ENCODE results near the gene CARM1.

CARM1 gene

DNA sequence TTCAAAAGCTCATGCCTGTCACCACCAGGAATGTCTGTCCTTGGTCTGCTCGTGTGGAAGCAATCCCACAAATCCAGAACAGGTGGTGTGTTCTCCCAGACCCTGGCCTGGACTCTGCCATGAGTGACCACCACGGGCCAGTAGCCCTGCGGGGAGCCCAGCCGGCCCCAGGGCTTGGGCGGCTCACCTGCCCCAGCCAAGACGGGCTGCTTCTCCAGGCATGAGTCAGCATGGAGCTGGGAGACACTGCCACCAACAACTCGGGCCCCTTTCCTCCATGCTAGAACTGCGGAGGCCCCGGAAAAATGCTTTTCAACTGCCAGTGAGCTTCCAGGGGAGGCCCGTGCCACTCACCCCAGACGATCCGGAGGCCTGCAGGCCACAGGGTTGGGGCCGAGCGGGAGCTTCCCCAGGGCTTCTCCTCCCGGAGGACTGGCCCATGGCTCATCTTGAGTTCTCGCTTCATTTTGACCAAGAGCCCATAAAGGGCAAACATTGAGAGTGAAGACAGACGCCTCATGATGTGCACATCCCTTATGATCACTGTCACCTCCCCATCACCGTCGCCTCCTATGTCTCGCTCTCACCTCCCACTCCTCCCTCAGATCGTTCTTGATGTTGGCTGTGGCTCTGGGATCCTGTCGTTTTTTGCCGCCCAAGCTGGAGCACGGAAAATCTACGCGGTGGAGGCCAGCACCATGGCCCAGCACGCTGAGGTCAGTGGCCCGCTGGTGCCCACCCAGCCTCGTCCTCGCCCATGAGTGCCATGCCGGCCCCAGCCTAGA is 40.4 kb downstream of the CARM1 start:
- DNase-seq: no peak

DNA sequence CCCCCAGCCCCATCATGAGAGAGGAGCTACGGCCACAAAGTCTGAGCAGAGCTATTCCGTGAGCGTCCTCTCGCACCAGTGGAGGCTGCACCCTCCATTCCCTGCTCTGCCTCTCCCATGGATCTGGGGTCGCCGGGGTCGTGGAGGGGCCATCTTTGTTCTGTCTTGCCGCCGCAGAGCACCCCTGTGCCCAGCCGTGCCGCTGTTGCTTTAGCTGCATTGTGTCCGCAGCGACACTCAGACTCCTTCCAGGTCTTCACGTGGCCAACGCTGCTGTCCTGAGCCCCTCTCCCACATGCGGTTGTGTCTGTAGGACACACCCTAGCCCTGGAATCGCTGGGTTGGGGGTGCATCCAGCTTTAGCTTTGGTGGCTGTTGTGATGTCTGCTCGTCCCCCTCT is 41.3 kb downstream of the CARM1 start:
- DNase-seq: no peak

DNA sequence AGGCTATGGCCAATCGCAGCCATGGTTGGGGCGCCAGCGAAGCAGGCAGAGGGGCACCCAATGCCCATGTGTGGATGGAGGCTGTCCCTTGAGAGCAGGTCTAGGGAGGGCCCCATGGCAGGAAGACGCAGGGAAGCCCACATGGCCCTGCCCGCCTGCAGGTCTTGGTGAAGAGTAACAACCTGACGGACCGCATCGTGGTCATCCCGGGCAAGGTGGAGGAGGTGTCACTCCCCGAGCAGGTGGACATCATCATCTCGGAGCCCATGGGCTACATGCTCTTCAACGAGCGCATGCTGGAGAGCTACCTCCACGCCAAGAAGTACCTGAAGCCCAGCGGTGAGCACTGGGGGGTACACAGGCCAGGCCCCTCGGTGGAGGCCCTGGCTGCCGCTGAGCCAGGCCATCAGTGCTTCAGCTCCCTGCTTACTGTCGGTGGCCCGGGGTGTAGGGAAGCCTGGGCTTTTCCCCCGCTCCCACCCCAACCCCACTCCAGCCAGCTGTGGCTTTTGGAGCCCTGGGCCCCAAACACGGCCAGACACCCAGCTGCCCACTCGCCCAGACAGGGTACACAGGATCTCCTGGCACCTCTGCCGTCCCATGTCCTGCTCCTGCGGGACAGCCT is 42.5 kb downstream of the CARM1 start:
- DNase-seq: no peak

DNA sequence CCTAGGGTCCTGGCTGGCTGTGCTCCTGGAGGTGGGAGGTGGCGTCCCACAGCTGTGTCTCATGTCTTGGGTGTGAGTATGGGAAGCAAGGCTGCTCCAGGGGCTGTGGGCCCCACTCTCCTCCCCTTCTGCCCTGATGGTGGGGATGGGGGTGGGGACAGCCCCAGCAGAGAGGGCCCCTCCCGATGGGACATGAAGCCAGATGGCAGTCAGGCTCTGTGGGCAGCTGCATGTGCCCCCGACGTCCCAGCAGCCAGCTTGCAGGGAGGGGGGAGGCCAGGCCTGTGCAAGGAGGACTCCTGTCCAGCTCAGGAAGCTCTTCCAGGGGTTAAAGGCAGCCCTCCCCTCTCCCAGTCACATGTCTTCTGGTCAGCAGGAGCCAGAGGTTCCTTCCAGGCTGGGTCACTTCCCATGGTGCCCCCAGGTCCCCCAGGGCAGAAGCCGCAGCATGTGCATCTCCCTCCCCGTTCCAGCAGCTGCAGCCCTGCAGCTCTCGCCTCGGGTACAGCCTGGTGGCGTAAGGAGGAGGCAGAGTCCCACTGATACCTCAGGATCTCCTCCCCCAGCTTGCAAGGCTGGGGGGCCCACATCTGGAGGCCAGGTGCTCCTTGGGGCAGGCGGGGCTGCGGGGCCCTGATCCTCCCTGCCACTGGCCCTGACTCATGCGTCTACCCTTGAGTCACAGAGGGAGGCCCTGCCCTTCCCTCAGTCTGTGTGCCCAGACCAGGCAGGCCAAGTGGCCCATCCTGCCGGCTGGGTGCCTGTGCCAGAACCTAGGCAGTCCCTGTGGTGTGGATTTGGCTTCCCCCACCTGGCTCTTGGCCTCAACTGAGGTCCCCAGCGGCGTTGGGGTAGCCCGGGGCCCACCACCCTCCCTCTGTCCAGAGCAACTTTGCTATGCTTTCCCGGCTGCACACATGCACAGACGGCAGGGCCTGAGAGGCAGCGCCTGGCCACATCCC is 44.1 kb downstream of the CARM1 start:
- DNase-seq: no peak

DNA sequence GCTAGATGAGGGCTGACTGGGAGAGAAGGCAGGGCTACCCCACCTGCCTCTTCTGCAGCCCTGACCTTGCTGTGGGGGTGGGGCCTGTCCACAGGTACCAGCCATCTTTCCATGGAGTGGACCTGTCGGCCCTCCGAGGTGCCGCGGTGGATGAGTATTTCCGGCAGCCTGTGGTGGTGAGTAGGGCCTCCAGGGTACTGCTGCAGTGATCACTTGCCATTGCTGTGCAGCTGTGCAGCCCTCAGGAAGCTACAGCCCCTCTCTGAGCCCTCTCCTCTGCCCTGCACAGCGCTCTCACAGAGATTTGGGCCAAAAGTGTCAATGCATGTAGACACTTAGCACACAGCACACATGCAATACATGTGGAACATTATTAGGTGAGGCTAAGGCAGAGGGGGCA is 45.2 kb downstream of the CARM1 start:
- DNase-seq: no peak

DNA sequence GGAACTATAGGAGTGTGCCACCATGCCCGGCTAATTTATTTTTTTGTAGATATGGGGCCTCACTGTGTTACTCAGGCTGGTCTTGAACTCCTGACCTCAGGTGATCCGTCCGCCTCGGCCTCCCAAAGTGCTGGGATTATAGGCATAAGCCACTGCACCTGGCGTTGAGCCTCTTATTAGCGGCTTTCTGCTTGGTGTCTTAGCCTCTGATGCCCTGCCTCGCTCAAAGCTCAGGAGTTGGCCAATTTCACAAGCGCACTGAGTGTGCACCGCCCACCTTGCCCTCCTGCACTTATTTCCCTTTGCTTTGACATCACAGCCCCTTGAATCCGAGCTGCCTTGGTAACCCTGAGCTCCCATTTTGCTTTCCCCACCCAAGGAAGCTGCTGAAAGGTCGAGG is 47.0 kb downstream of the CARM1 start:
- no peak for DNase-seq

DNA sequence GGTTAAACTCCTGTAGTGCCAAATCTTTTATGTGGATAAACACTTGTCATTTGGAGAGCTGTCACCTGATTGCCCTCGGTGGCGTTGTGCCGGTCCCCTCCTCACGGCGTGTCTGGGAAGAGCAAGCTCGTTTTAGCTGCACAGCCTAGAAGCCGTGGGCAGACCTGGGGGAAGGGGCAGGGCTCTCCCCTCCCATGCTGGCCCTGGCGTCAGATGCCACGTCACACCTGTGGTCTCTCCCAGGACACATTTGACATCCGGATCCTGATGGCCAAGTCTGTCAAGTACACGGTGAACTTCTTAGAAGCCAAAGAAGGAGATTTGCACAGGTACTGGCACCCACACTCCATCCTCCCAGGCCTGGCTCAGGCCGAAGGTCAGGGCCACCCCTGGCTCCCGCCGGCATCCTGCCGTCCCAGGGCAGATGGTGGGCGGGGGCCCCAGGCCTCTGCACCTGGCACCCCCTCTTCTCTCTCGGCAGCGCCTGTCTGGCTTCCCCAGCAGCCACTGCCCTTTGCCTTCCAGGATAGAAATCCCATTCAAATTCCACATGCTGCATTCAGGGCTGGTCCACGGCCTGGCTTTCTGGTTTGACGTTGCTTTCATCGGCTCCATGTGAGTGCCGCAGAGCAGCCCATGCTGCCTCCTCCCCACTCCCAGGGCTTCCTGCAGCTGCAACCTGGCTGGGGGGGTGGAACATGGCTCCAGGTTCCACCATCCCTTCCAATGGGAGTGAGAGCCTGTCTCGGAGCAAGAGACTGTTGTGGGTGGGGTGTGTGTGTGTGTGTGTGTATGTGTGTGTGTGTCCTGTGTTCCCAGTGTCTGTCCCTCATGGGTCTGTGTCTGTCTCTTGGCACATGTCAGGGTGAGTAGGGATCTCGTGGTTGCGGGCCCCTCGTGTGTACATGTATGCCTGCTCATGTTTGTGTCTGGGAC is 48.3 kb downstream of the CARM1 start:
- DNase-seq: no peak

DNA sequence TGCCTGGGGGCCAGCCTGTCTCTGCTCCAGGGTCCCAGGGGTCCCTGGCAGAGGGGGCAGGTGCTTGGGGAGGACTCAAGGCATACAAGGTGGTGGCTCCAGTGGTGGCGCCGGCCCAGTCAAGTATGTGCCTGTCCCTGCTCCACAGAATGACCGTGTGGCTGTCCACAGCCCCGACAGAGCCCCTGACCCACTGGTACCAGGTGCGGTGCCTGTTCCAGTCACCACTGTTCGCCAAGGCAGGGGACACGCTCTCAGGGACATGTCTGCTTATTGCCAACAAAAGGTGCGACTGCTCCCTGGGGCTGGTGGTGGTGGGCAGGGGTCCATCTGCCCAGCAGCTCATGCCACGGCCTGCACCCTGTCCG is 48.9 kb downstream of the CARM1 start:
- DNase-seq: no peak

DNA sequence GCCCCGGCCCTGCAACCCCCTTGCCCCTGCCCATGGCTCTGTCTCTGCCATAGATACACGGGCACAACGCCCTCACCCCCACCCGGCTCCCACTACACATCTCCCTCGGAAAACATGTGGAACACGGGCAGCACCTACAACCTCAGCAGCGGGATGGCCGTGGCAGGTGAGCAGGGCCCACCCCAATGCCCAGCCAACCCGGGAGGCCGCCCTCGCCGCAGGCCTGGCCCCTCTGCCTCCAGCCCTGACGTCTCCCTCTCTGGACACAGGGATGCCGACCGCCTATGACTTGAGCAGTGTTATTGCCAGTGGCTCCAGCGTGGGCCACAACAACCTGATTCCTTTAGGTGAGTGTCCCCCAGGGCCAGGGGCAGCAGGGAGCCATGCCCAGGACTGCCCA is 49.4 kb downstream of the CARM1 start:
- no peak for DNase-seq

DNA sequence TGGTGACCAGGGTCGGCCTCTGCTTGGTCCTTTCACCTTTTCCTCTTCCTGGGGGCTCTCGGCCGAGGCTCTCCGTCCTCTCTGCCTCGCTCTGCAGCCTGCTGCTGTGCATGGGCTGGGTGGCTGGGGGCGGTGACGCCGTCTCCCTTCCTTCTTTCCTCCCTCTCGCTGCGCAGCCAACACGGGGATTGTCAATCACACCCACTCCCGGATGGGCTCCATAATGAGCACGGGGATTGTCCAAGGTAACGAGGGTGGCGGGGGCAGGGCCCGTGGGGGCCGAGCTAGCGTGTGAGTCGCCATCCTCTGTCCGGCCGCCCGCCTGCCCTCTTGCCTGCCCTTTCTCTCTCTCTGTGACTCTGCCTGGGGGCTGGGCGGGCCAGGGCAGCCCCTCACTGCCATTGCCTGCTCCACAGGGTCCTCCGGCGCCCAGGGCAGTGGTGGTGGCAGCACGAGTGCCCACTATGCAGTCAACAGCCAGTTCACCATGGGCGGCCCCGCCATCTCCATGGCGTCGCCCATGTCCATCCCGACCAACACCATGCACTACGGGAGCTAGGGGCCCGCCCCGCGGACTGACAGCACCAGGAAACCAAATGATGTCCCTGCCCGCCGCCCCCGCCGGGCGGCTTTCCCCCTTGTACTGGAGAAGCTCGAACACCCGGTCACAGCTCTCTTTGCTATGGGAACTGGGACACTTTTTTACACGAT is 50.0 kb downstream of the CARM1 start:
- DNase-seq: no peak

DNA sequence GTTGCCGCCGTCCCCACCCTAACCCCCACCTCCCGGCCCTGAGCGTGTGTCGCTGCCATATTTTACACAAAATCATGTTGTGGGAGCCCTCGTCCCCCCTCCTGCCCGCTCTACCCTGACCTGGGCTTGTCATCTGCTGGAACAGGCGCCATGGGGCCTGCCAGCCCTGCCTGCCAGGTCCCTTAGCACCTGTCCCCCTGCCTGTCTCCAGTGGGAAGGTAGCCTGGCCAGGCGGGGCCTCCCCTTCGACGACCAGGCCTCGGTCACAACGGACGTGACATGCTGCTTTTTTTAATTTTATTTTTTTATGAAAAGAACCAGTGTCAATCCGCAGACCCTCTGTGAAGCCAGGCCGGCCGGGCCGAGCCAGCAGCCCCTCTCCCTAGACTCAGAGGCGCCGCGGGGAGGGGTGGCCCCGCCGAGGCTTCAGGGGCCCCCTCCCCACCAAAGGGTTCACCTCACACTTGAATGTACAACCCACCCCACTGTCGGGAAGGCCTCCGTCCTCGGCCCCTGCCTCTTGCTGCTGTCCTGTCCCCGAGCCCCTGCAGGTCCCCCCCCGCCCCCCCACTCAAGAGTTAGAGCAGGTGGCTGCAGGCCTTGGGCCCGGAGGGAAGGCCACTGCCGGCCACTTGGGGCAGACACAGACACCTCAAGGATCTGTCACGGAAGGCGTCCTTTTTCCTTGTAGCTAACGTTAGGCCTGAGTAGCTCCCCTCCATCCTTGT is 50.7 kb downstream of the CARM1 start:
- DNase-seq: no peak

DNA sequence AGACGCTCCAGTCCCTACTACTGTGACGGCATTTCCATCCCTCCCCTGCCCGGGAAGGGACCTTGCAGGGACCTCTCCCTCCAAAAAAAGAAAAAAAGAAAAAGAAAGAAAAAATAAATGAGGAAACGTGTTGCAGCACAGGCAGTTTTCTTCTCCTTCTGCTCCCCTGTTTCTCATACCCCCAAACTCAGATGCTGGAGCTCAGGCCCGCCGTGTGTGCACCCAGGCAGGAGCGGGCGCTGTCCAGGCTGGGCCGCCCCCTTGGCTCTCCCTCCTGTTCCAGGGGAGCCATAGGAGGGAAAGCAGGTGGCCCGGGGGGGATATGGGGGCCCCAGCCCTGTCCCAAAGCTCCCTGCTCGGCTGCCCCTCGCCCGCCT is 51.3 kb downstream of the CARM1 start:
- DNase-seq: no peak

DNA sequence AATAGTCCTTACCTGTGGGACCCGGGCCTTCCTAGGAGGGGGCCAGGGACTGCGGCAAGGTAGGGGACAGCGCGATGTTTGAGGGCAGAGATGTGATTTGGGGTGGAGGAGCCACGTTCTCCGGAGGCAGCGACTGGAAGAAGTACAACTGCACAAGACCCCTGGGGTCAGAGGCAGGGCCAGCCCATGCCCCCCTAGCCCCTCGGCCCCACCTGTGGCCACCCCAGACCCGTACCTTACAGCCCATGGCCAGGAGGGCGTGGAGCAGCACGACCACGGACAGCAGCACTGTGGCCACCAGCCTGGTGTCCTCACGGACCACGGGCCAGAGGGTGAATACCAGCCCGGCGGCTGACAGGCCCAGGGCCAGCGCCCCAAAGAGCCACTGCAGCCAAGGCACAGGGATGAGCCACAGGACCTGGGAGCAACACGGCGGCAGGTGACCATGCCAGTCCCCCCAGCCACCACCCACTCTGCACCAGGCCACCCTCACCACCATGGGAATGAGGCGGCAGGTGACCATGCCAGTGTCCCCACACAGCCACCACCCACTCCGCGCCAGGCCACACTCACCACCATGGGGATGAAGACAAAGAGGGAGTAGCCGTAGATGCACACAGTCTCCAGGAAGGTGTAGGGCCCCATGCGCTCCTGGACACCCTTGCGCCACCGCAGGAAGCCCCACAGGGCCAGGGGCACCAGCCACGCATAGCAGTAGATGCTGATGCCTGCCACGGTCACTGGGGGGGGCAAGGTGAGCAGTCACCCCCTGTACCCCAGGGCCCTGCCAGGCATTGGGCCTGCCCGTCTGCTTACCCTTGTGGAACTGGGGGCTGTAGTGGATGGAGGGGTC is 52.1 kb downstream of the CARM1 start:
- no peak for DNase-seq

DNA sequence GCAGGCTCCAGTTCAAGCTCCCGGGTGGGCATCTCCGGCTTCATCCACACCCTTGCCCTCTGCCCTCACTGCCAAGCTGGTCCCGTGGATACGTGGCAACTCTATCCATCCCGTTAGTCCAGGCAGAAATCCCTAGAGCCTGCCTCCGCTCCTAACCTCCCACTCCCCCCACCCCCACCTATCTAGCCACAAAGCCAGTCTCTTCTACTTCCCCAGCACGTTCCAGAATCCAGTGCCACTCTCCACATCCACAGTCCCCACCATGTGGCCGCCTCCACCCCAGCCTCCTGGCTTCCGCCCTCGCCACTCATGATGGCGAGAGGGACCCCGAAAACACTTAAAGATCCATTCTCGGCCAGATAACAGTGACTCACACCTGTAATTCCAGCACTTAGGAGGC is 53.2 kb downstream of the CARM1 start:
- DNase-seq: no peak

DNA sequence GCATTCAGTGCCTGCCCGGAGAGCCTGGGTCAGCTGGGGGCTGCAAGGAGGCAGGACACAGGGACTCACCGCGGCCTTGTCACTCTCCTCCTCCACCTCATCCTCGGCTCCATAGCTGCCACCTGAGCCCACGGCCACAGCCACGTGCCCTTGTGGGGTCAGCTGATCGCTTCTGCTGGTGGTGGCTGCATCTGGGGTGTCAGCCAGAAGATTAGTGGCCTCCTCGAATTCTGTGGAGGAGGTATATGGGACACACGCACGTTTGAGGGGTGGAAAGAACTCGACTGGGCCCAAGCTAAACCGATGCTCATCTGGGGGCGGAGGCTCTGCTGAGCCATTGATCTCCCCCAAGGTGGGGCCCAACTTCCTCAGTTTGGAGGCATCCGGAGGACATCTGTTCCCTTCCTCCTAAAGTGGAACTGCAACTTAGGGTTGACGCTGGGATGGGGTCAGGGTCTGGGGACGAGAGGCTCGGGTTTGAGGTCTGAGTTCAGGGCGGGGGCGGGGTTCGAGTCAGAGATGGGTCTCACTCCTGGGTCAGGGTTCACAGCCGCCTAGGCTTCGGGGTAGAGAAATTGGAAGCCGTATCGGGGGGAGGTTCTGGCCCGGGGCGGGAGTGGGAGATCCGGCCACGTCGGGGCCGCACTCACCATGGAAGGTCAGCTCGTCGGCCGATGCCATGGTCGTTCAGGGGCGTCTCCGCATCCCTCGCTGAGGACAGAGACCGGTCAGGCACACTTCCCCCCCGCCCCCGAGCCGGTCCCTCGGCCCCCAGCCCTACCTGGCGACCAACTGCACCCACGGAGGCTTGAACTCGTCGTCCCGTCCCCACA is 56.6 kb downstream of the CARM1 start:
- DNase-seq: peak in 2 of 6 experiments; percentile 8 to 27

DNA sequence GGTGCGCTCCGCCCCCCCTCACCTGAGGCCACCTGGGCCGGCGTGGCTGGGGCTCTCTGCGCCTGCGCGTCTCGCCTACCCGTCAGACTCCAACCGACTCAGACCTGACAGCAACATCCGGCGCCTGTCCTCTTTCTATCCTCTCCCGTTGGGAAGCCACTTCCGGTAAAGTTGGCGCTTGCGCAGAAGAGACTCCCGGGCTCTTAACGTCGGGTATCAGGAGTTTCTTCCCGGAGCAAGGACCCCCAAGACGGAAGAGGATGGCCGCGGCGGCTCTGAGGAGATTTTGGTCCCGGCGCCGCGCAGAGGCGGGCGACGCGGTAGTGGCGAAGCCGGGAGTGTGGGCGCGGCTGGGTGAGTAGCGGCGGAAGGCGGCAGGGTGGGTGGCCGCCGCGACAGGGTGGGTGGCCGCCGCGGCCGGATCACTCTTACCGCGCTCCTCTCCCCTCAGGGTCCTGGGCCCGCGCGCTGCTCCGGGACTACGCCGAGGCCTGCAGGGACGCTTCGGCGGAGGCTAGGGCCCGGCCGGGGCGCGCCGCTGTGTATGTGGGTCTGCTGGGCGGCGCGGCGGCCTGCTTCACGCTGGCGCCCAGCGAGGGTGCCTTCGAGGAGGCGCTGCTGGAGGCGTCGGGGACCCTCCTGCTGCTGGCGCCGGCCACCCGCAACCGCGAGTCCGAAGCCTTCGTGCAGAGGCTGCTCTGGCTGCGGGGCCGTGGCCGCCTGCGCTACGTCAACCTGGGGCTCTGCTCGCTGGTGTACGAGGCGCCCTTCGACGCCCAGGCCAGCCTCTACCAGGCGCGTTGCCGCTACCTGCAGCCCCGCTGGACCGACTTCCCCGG is 57.4 kb downstream of the CARM1 start, which contains the start of the genes TIMM29 and YIPF2:
TIMM29 (plus strand) TSS at position 249 of the 839 bp plus-strand sequence; CDS start at position 261, 12 bp downstream.
YIPF2 (minus strand) TSS at position 77 of the 839 bp plus-strand sequence. CDS start 229 bp downstream, outside the sequence.
- peak; percentile 83 to 92 (median 88) for DNase-seq

DNA sequence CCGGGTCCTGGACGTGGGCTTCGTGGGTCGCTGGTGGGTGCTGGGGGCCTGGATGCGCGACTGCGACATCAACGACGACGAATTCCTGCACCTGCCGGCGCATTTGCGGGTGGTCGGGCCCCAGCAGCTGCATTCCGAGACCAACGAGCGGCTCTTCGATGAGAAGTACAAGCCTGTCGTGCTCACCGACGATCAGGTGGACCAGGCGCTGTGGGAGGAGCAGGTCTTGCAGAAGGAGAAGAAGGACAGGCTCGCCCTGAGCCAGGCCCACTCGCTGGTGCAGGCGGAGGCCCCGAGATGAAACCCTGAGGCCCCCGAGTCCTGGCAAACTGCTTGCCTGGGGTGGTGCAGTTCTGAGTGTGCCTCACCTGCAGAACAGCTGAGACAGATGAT is 58.0 kb downstream of the CARM1 start:
- DNase-seq: no peak

Measured in stimulated activated naive CD4-positive, alpha-beta T cell (primary cell).